Measurements from ENCODE around the gene CORO1C. TPM values are rescaled to one million over a fixed set of nuclear protein-coding genes. Genes with fewer than 3 reads are reported as not detected.

Gene CORO1C
- total RNA-seq, 1 experiment from 2014 or later: 138 TPM

DNA sequence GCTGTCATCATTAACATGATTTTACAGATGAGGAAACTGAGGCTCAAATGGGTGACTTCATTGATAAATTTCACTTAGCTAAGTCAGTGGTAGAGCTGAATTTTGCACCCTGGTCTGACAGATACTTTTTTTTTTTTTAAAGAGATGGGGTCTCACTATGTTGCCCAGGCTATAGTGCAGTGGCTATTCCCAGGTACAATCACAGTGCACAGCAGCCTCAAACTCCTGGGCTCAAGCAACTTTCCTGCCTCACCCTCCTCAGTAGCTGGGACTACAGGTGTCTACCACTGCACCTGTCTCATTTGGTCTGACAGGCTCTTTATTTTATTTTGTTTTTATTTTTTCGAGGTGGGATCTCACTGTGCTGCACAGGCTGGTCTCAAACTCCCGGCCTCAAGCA, 24.2 kb upstream of the CORO1C start:
- no peaks in the 10 kb centered on the region for H3K27me3 ChIP-seq (ENCODE audit: insufficient read depth, low read length)
- no peak overlapping the region for H3K27ac ChIP-seq (ENCODE audit: low read depth, low read length)
- no peaks in the 10 kb centered on the region for H4K20me1 ChIP-seq (ENCODE audit: insufficient read depth)
- RAD21 ChIA-PET (ENCODE audit: low non-redundant PET in 1 of 2, low total read pairs in 2 of 2, uncharacterized antibody in 2 of 2, unreplicated experiment in 2 of 2): no interaction called here
- ATAC-seq: no peak
- POLR2A ChIA-PET: no interaction called here
- 0 out of 4 replicates have a peak, but pooled peaks cover 0 to 3% of the 10 kb centered on the region in 2 experiments for H3K4me1 ChIP-seq (ENCODE audit: control insufficient read depth in 1 of 2, insufficient read depth in 2 of 2, low read length in 2 of 2)
- H2AFZ ChIP-seq (ENCODE audit: low read depth, low read length, poor library complexity, severe bottlenecking): no peak overlapping the region
- H3K4me2 ChIP-seq (ENCODE audit: low read length): no peak overlapping the region
- H3K9me2 ChIP-seq (ENCODE audit: insufficient read depth): no peaks in the 10 kb centered on the region
- no peak for DNase-seq (ENCODE audit: low read depth, low spot score)
- CTCF ChIA-PET: no interaction called here
- no TSS peak for BruUV-seq (replicated peaks)
- H3K36me3 ChIP-seq (ENCODE audit: control insufficient read depth in 1 of 2, insufficient read depth in 2 of 2, low read length in 2 of 2): no peaks in the 10 kb centered on the region
- intact Hi-C loops (cut with micrococcal nuclease): no loop called here
- no peak overlapping the region for H3K9ac ChIP-seq (ENCODE audit: low read length)
- no peaks in the 10 kb centered on the region for H3K9me3 ChIP-seq (ENCODE audit: control insufficient read depth in 1 of 2, insufficient read depth in 1 of 2, low read depth in 1 of 2, low read length in 2 of 2)
- TF ChIP-seq ELF1 (IDR thresholded peaks at IDR 0.05; ENCODE audit: borderline replicate concordance, low read depth): no peak
- TF ChIP-seq YY1 (IDR thresholded peaks at IDR 0.05; ENCODE audit: extremely low read depth, insufficient replicate concordance, low read depth, low read length): no peak
- no peak for TF ChIP-seq CBX3 (IDR thresholded peaks at IDR 0.05; ENCODE audit: low read depth)
- TF ChIP-seq SP1 (IDR thresholded peaks at IDR 0.05; ENCODE audit: low read depth): no peak
- TF ChIP-seq FOSL1 (IDR thresholded peaks at IDR 0.05; ENCODE audit: low read depth): no peak
- TF ChIP-seq EZH2 (IDR thresholded peaks at IDR 0.05): no peak
- no peak for TF ChIP-seq CEBPB (IDR thresholded peaks at IDR 0.05; ENCODE audit: low read depth)
- TF ChIP-seq SRF (IDR thresholded peaks at IDR 0.05; ENCODE audit: low read depth): no peak
- TF ChIP-seq, protein P1, sequence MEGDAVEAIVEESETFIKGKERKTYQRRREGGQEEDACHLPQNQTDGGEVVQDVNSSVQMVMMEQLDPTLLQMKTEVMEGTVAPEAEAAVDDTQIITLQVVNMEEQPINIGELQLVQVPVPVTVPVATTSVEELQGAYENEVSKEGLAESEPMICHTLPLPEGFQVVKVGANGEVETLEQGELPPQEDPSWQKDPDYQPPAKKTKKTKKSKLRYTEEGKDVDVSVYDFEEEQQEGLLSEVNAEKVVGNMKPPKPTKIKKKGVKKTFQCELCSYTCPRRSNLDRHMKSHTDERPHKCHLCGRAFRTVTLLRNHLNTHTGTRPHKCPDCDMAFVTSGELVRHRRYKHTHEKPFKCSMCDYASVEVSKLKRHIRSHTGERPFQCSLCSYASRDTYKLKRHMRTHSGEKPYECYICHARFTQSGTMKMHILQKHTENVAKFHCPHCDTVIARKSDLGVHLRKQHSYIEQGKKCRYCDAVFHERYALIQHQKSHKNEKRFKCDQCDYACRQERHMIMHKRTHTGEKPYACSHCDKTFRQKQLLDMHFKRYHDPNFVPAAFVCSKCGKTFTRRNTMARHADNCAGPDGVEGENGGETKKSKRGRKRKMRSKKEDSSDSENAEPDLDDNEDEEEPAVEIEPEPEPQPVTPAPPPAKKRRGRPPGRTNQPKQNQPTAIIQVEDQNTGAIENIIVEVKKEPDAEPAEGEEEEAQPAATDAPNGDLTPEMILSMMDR (IDR thresholded peaks at IDR 0.05 in 2 of 3, conservative IDR thresholded peaks at IDR 0.05 in 1 of 3; ENCODE audit: borderline replicate concordance in 1 of 3, insufficient read depth in 1 of 3, low read depth in 2 of 3, low read length in 2 of 3): no peak
- no peak for TF ChIP-seq POLR2AphosphoS5 (IDR thresholded peaks at IDR 0.05; ENCODE audit: low read depth, low read length)
- TF ChIP-seq POLR2A (IDR thresholded peaks at IDR 0.05; ENCODE audit: borderline replicate concordance, extremely low read depth, insufficient read depth, insufficient read length): no peak
- no peak for TF ChIP-seq EGR1 (IDR thresholded peaks at IDR 0.05; ENCODE audit: low read depth)
- no peak for TF ChIP-seq ZNF274 (IDR thresholded peaks at IDR 0.05; ENCODE audit: low read depth, low read length)
- no peak overlapping the region for H3K4me3 ChIP-seq (replicated peaks in 1 of 2; ENCODE audit: low read depth in 1 of 2, low read length in 2 of 2)
- no peaks in the 10 kb centered on the region for H3K79me2 ChIP-seq (ENCODE audit: insufficient read depth, low read length)

Measured in HCT116 (cell line).